HepG2 (cell line): ENCODE measurements around the gene NUP35. TPM values are rescaled to one million over a fixed set of nuclear protein-coding genes. Genes with fewer than 3 reads are reported as not detected.

ENCODE experiments used
- ATAC-seq: fragments of 200-7000 bp; cut with Tn5 transposase; 3 replicates; pipeline ENCODE4 v1.9.1; 2020; ENCODE audit warnings: mild to moderate bottlenecking, moderate library complexity
- BruUV-seq: library from RNA; stranded (reverse); fragments of 400-500 nt; replicated peaks from 2 replicates; lab custom pipeline; 2021; lab: Mats Ljungman, UMichigan
- CTCF ChIA-PET: fragments of 300-600 bp; formaldehyde crosslinking; extraction: SDS; loops from one replicate; lab custom pipeline; 2021; ENCODE audit warnings: low total read pairs, inconsistent platforms, low intra/inter-chr PET ratio; lab: Yijun Ruan, JAX
- POLR2A ChIA-PET: fragments of 350-600 bp; sonication (Branson Sonifier 250); formaldehyde crosslinking; loops from one replicate; lab custom pipeline; 2020; ENCODE audit warnings: antibody characterized with exemption, inconsistent platforms; lab: Yijun Ruan, JAX
- DNase-seq: peaks from one replicate; pipeline ENCODE4 v3.0.0-alpha.2; 2015; ENCODE audit warnings: low spot score
- FAIRE-seq: peaks from 3 replicates; lab custom pipeline; 2011; peaks lifted over from hg19 to GRCh38; lab: Jason Lieb, UNC
- H2AFZ ChIP-seq: one replicate; pipeline ENCODE4 v1.6.1; 2011; ENCODE audit warnings: low read length, inconsistent platforms
- H3K27ac ChIP-seq: fragments of 300-600 bp; 3 replicates; pipeline ENCODE4 v1.8.0; 2011; ENCODE audit warnings: mixed run types, mild to moderate bottlenecking, mixed read lengths, low read length, inconsistent platforms; ENCODE audit not compliant: insufficient read depth; ENCODE audit errors: extremely low read length
- H3K27me3 ChIP-seq, 2 experiments: fragments of 200-600 bp in 1 of 2; 2 replicates in 1 of 2; 3 replicates in 1 of 2; pipeline versions ENCODE4 v1.6.0 to v1.8.0; 2011; ENCODE audit warnings: low read length in 2 of 2, mild to moderate bottlenecking in 2 of 2, moderate library complexity in 2 of 2, inconsistent platforms in 1 of 2; ENCODE audit not compliant: insufficient read depth in 2 of 2, control insufficient read depth in 1 of 2
- H3K36me3 ChIP-seq, 2 experiments: fragments of 200-600 bp in 1 of 2; replicated peaks in 1 of 2; 2 replicates in 1 of 2; 3 replicates in 1 of 2; pipeline versions ENCODE4 v1.5.1 to v1.8.0; 2011; ENCODE audit warnings: low read length in 2 of 2, inconsistent platforms in 1 of 2; ENCODE audit not compliant: insufficient read depth in 2 of 2, control insufficient read depth in 1 of 2
- H3K4me1 ChIP-seq: 2 replicates; pipeline ENCODE4 v1.5.1; 2012; ENCODE audit warnings: low read length, inconsistent platforms; ENCODE audit not compliant: insufficient read depth
- H3K4me2 ChIP-seq: 2 replicates; pipeline ENCODE4 v1.6.0; 2011; ENCODE audit warnings: low read depth, low read length, inconsistent platforms
- H3K4me3 ChIP-seq, 3 experiments: fragments of 200-600 bp in 1 of 3; sonication (generic), shearing (Covaris generic) in 1 of 3; replicated peaks in 1 of 3; 2 replicates each; pipeline ENCODE4 v1.5.1; 2011 to 2016; ENCODE audit warnings: low read length in 3 of 3, inconsistent platforms in 2 of 3, low read depth in 2 of 3, mild to moderate bottlenecking in 2 of 3, control low read depth in 1 of 3, mixed read lengths in 1 of 3; ENCODE audit not compliant: insufficient read depth in 1 of 3
- H3K79me2 ChIP-seq: one replicate; pipeline ENCODE4 v1.6.1; 2011; ENCODE audit warnings: low read length, inconsistent platforms; ENCODE audit not compliant: insufficient read depth
- H3K9ac ChIP-seq: 2 replicates; pipeline ENCODE4 v1.6.0; 2011; ENCODE audit warnings: mild to moderate bottlenecking, low read depth, low read length, inconsistent platforms; ENCODE audit not compliant: insufficient read depth
- H3K9me3 ChIP-seq: 2 replicates; pipeline ENCODE4 v1.5.1; 2012; ENCODE audit warnings: mild to moderate bottlenecking, low read length
- H4K20me1 ChIP-seq: 2 replicates; pipeline ENCODE4 v1.6.0; 2011; ENCODE audit warnings: inconsistent platforms, mild to moderate bottlenecking, low read length, moderate library complexity; ENCODE audit not compliant: insufficient read depth
- DPF2 ChIP-seq: sonication (generic); formaldehyde crosslinking; IDR thresholded peaks from 2 replicates; pipeline ENCODE4 v1.4.0; 2020; ENCODE audit warnings: mild to moderate bottlenecking, low read depth, missing genetic modification reagents, borderline replicate concordance
- ELF3 ChIP-seq: IDR thresholded peaks from 2 replicates; pipeline ENCODE4 v1.6.1; 2016; ENCODE audit warnings: missing genetic modification reagents, missing compliant biosample characterization
- KDM5B ChIP-seq: sonication (generic); formaldehyde crosslinking; IDR thresholded peaks from 2 replicates; pipeline ENCODE4 v1.4.0; 2020; ENCODE audit warnings: missing genetic modification reagents, mild to moderate bottlenecking, borderline replicate concordance
- MAFF ChIP-seq: IDR thresholded peaks from 2 replicates; pipeline ENCODE4 v1.6.1; 2011; ENCODE audit warnings: low read depth, low read length, improper control_type of control experiment
- MAFK ChIP-seq, 2 experiments: IDR thresholded peaks in 1 of 2; conservative IDR thresholded peaks in 1 of 2; 2 replicates each; pipeline ENCODE4 v1.6.1; 2011; ENCODE audit warnings: improper control_type of control experiment in 2 of 2, low read length in 2 of 2
- NCOA2 ChIP-seq: sonication (generic); formaldehyde crosslinking; IDR thresholded peaks from 2 replicates; pipeline ENCODE4 v1.8.0; 2022; ENCODE audit warnings: inconsistent platforms
- PHF20 ChIP-seq: sonication (generic); formaldehyde crosslinking; IDR thresholded peaks from 2 replicates; pipeline ENCODE4 v1.5.0; 2020; ENCODE audit warnings: mild to moderate bottlenecking, missing genetic modification reagents
- PRPF4 ChIP-seq: fragments of 200-400 bp; formaldehyde crosslinking; IDR thresholded peaks from 2 replicates; pipeline ENCODE4 v1.6.1; 2016; ENCODE audit warnings: low read length, low read depth; ENCODE audit not compliant: poor library complexity, severe bottlenecking
- RFXANK ChIP-seq: IDR thresholded peaks from 2 replicates; pipeline ENCODE4 v1.6.1; 2016
- RNF219 ChIP-seq: sonication (generic); formaldehyde crosslinking; IDR thresholded peaks from 2 replicates; pipeline ENCODE4 v1.5.0; 2020; ENCODE audit warnings: mild to moderate bottlenecking, missing genetic modification reagents
- SAP130 ChIP-seq: IDR thresholded peaks from 2 replicates; pipeline ENCODE4 v1.6.1; 2016; ENCODE audit warnings: low read depth
- TAF15 ChIP-seq: fragments of 200-400 bp; formaldehyde crosslinking; IDR thresholded peaks from one replicate; pipeline ENCODE4 v1.6.1; 2018; ENCODE audit warnings: mild to moderate bottlenecking, low read depth, low read length; ENCODE audit not compliant: poor library complexity, severe bottlenecking
- ZNF274 ChIP-seq: sonication (generic); formaldehyde crosslinking; IDR thresholded peaks from 2 replicates; pipeline ENCODE4 v1.5.1; 2020; ENCODE audit warnings: mild to moderate bottlenecking, missing genetic modification reagents
- ZNF558 ChIP-seq: sonication (generic); formaldehyde crosslinking; IDR thresholded peaks from 2 replicates; pipeline ENCODE4 v1.9.0; 2022; ENCODE audit warnings: mild to moderate bottlenecking, missing genetic modification reagents, borderline replicate concordance
- WGBS: methylation state at CpG from one replicate; pipeline ENCODE4 v1.1.6; 2017; ENCODE audit warnings: low lambda C conversion rate; 5-methylcytosine and 5-hydroxymethylcytosine counted together
- in situ Hi-C: cut with HindIII; loops from 2 replicates; pipeline ENCODE4 v1.10.0; 2017; ENCODE audit warnings: low pct_unique_long_range_greater_than_20kb; ENCODE audit not compliant: extremely low pct_ligation_motif_present
- intact Hi-C: fragments of 100-400 bp; cut with micrococcal nuclease; formaldehyde crosslinking; loops from one replicate; pipeline ENCODE4 v1.10.0; 2022; ENCODE audit not compliant: unreplicated experiment
- polyA plus RNA-seq, 8 experiments: library from polyadenylated mRNA; depleted of rRNA in 3 of 8; stranded (reverse) in 7 of 8; unstranded in 1 of 8; fragments of >200 nt; fragmentation: Illumina TruSeq in 4 of 8; extraction: Trizol in 4 of 8; gene quantifications; 2 replicates each; pipeline versions ENCODE4 v1.2.1 to v1.2.3, GENCODE V29; 2011 to 2016; ENCODE audit warnings: low read depth in 4 of 8, missing spikeins in 1 of 8, mixed read lengths in 1 of 8; ENCODE audit not compliant: insufficient read depth in 1 of 8
- total RNA-seq, 5 experiments: library from RNA; depleted of rRNA; stranded (reverse); fragments of >200 nt; fragmentation: Illumina TruSeq; extraction: Trizol; gene quantifications; 2 replicates each; pipeline ENCODE4 v1.2.3, GENCODE V29; 2016; ENCODE audit warnings: low read depth in 1 of 5
- TF ChIP-seq, protein P1 (sequence below): sonication (generic); formaldehyde crosslinking; IDR thresholded peaks from 2 replicates; pipeline ENCODE4 v1.4.0; 2020; ENCODE audit warnings: mild to moderate bottlenecking, low read depth, missing genetic modification reagents
- TF ChIP-seq, protein P2 (sequence below): IDR thresholded peaks from 2 replicates; pipeline ENCODE4 v1.6.1; 2016; ENCODE audit warnings: missing compliant biosample characterization, missing genetic modification reagents, borderline replicate concordance

The NUP35 gene
- total and polyA plus RNA-seq, 2 of the 13 experiments (the other 11 are each of a cell fraction or from before 2014, with no cell fraction given): 16.9 to 53.6 TPM

- TSS peak; percentile 14 for BruUV-seq
- intact Hi-C loops (no loop called here), in situ Hi-C loops (no loop called here)
- H2AFZ ChIP-seq: no peak overlapping the region
- no peak overlapping the region for H3K27ac ChIP-seq
- no peak overlapping the region for H3K9ac ChIP-seq
- no peaks in the 10 kb centered on the region for H3K4me1 ChIP-seq
- DNase-seq: no peak
- TF ChIP-seq SAP130 (CRISPR knock-in tag) (no peak), ZNF274 (CRISPR knock-in tag) (no peak), RFXANK (CRISPR knock-in tag) (no peak), KDM5B (no peak), MAFK (conservative IDR thresholded peaks at IDR 0.05 in 1 of 2, IDR thresholded peaks at IDR 0.05 in 1 of 2; ENCODE audit: low read length in 2 of 2) (peak; percentile 65 to 72), PHF20 (CRISPR knock-in tag) (no peak), PRPF4 (no peak), RNF219 (CRISPR knock-in tag) (no peak), DPF2 (no peak), NCOA2 (CRISPR knock-in tag) (no peak), ZNF558 (no peak), MAFF (peak; percentile 77), ELF3 (CRISPR knock-in tag) (no peak), TAF15 (no peak)
- TF ChIP-seq, protein P1, sequence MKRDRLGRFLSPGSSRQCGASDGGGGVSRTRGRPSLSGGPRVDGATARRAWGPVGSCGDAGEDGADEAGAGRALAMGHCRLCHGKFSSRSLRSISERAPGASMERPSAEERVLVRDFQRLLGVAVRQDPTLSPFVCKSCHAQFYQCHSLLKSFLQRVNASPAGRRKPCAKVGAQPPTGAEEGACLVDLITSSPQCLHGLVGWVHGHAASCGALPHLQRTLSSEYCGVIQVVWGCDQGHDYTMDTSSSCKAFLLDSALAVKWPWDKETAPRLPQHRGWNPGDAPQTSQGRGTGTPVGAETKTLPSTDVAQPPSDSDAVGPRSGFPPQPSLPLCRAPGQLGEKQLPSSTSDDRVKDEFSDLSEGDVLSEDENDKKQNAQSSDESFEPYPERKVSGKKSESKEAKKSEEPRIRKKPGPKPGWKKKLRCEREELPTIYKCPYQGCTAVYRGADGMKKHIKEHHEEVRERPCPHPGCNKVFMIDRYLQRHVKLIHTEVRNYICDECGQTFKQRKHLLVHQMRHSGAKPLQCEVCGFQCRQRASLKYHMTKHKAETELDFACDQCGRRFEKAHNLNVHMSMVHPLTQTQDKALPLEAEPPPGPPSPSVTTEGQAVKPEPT (CRISPR knock-in tag): no peak
- TF ChIP-seq, protein P2, sequence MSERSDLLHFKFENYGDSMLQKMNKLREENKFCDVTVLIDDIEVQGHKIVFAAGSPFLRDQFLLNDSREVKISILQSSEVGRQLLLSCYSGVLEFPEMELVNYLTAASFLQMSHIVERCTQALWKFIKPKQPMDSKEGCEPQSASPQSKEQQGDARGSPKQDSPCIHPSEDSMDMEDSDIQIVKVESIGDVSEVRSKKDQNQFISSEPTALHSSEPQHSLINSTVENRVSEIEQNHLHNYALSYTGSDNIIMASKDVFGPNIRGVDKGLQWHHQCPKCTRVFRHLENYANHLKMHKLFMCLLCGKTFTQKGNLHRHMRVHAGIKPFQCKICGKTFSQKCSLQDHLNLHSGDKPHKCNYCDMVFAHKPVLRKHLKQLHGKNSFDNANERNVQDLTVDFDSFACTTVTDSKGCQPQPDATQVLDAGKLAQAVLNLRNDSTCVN (CRISPR knock-in tag): no peak
- TF ChIP-seq, all 625 proteins: peak for 2
- no peak overlapping the region for H3K4me3 ChIP-seq
- no peaks in the 10 kb centered on the region for H4K20me1 ChIP-seq
- peaks cover 31% of the 10 kb centered on the region for H3K79me2 ChIP-seq
- no peaks in the 10 kb centered on the region for H3K27me3 ChIP-seq
- no peak overlapping the region for H3K4me2 ChIP-seq
- FAIRE-seq (no peak), ATAC-seq (no peak)
- peaks cover 8 to 58% of the 10 kb centered on the region in 2 experiments for H3K36me3 ChIP-seq
- ChIA-PET CTCF (no interaction called here), POLR2A (no interaction called here)
- 96% methylated on average over 2 of the region's 2 CpGs for WGBS
- H3K9me3 ChIP-seq: no peaks in the 10 kb centered on the region
Measured at GRCh38 chr2:183134016-183134415, 9.8 kb downstream of the NUP35 start.
